Keratinocyte (primary cell): ENCODE measurements around the gene OPN1LW. TPM values are rescaled to one million over a fixed set of nuclear protein-coding genes. Genes with fewer than 3 reads are reported as not detected.

Experiments used
- DNase-seq: peaks from one replicate; pipeline ENCODE4 v3.0.0-alpha.2; 2011; ENCODE audit warnings: low read depth, missing footprints, low spot score
- FAIRE-seq: peaks from 2 replicates; lab custom pipeline; 2011; peaks lifted over from hg19 to GRCh38; lab: Jason Lieb, UNC
- H2AFZ ChIP-seq: 2 replicates; pipeline ENCODE4 v1.6.0; 2012; ENCODE audit warnings: low read length, control low read depth, inconsistent platforms; ENCODE audit not compliant: control insufficient read depth
- H3K27ac ChIP-seq: 2 replicates; pipeline ENCODE4 v1.5.1; 2011; ENCODE audit warnings: low read length; ENCODE audit not compliant: control insufficient read depth, insufficient read depth
- H3K27me3 ChIP-seq: 3 replicates; pipeline ENCODE4 v1.6.0; 2011; ENCODE audit warnings: low read length; ENCODE audit not compliant: control insufficient read depth, insufficient read depth; ENCODE audit errors: extremely low read depth
- H3K36me3 ChIP-seq, 2 experiments: 2 replicates in 1 of 2; 3 replicates in 1 of 2; pipeline ENCODE4 v1.5.1; 2011; ENCODE audit warnings: low read length in 2 of 2, mild to moderate bottlenecking in 1 of 2; ENCODE audit not compliant: control insufficient read depth in 2 of 2, insufficient read depth in 2 of 2; ENCODE audit errors: extremely low read depth in 1 of 2
- H3K4me1 ChIP-seq: 3 replicates; pipeline ENCODE4 v1.5.1; 2011; ENCODE audit warnings: low read length; ENCODE audit not compliant: control insufficient read depth, insufficient read depth; ENCODE audit errors: extremely low read depth
- H3K4me2 ChIP-seq: 3 replicates; pipeline ENCODE4 v1.6.0; 2011; ENCODE audit warnings: low read depth, low read length; ENCODE audit not compliant: control insufficient read depth, insufficient read depth; ENCODE audit errors: extremely low read depth
- H3K4me3 ChIP-seq, 3 experiments: fragments of 200-600 bp in 1 of 3; sonication (generic) in 1 of 3; 2 replicates in 2 of 3; 3 replicates in 1 of 3; pipeline ENCODE4 v1.5.1; 2011 to 2016; ENCODE audit warnings: low read length in 3 of 3, mild to moderate bottlenecking in 3 of 3, control low read depth in 2 of 3, inconsistent platforms in 1 of 3, low read depth in 1 of 3, mixed read lengths in 1 of 3, mixed run types in 1 of 3, moderate library complexity in 1 of 3; ENCODE audit not compliant: control insufficient read depth in 2 of 3, insufficient read depth in 2 of 3; ENCODE audit errors: extremely low read depth in 1 of 3
- H3K79me2 ChIP-seq: 2 replicates; pipeline ENCODE4 v1.6.0; 2012; ENCODE audit warnings: low read length; ENCODE audit not compliant: control insufficient read depth, insufficient read depth
- H3K9ac ChIP-seq: 3 replicates; pipeline ENCODE4 v1.6.0; 2011; ENCODE audit warnings: low read length; ENCODE audit not compliant: control insufficient read depth, insufficient read depth; ENCODE audit errors: extremely low read depth
- H3K9me1 ChIP-seq: 3 replicates; pipeline ENCODE4 v1.6.0; 2011; ENCODE audit warnings: low read length; ENCODE audit not compliant: control insufficient read depth, insufficient read depth; ENCODE audit errors: extremely low read depth
- H3K9me3 ChIP-seq: 2 replicates; pipeline ENCODE4 v1.5.1; 2012; ENCODE audit warnings: low read depth, low read length; ENCODE audit not compliant: control insufficient read depth
- H4K20me1 ChIP-seq: 3 replicates; pipeline ENCODE4 v1.6.0; 2011; ENCODE audit warnings: low read length; ENCODE audit not compliant: control insufficient read depth, insufficient read depth; ENCODE audit errors: extremely low read depth
- EZH2 ChIP-seq: IDR thresholded peaks from one replicate; pipeline ENCODE4 v1.6.1; 2012; ENCODE audit warnings: inconsistent platforms, mild to moderate bottlenecking, low read length, moderate library complexity
- dilution Hi-C: fragments of 300-500 bp; cut with MboI; formaldehyde crosslinking; loops from one replicate; pipeline ENCODE4 v1.7.0; 2020; ENCODE audit warnings: low sequenced_read_pairs; ENCODE audit not compliant: extremely low pct_ligation_motif_present
- polyA plus RNA-seq, 5 experiments: library from polyadenylated mRNA; depleted of rRNA in 3 of 5; stranded (reverse) in 3 of 5; stranded (forward) in 1 of 5; unstranded in 1 of 5; fragments of >200 nt; gene quantifications; 1 replicate in 1 of 5; 2 replicates in 3 of 5; 3 replicates in 1 of 5; pipeline versions ENCODE4 v1.2.1 to v1.2.3, GENCODE V29; 2011 to 2012; ENCODE audit warnings: missing spikeins in 2 of 5, low read depth in 1 of 5, low replicate concordance in 1 of 5
- TF ChIP-seq, protein P1 (sequence below), 3 experiments: IDR thresholded peaks in 1 of 3; conservative IDR thresholded peaks in 1 of 3; optimal IDR thresholded peaks in 1 of 3; 2 replicates in 2 of 3; 3 replicates in 1 of 3; pipeline versions ENCODE3 to v1.5.1; 2011; ENCODE audit warnings: low read length in 3 of 3, mild to moderate bottlenecking in 3 of 3, moderate library complexity in 2 of 3, control low read depth in 1 of 3, inconsistent platforms in 1 of 3; ENCODE audit not compliant: insufficient read depth in 2 of 3; ENCODE audit errors: extremely low read depth in 1 of 3

OPN1LW gene
- polyA plus RNA-seq, 1 donor (not counting 4 experiments of a cell fraction or from before 2014, with no cell fraction given), result not detected

DNA sequence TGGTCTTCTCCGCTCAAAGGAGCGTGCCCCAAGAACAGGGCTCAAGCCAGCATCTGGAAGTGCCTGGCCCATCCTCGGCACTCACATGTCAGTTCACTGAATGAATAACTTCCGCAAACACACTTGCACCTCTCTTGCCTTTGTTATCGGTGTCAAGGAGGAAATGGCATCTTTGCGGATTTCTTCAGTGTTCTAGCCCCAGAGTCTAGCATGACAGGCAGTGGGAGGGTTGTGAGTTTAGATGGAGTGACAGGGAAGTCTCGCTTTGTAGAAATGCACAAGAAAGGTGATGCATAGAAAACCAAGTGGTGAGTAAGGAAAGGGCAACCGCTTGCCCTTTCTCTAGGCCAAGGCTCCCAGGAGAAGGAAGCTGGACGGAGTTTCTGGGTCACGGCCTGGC lies 29.0 kb upstream of the OPN1LW start:
- dilution Hi-C loops, result no loop called here
- Histone ChIP-seq H3K36me3 (no peaks in the 10 kb centered on the region), H2AFZ (no peak overlapping the region), H3K4me1 (no peaks in the 10 kb centered on the region), H3K9me1 (no peaks in the 10 kb centered on the region), H3K9me3 (no peaks in the 10 kb centered on the region), H4K20me1 (no peaks in the 10 kb centered on the region), H3K4me2 (no peak overlapping the region), H3K79me2 (no peaks in the 10 kb centered on the region), H3K4me3 (no peak overlapping the region), H3K27ac (no peak overlapping the region), H3K27me3 (peaks cover 5% of the 10 kb centered on the region), H3K9ac (no peak overlapping the region)
- TF ChIP-seq, protein P1, sequence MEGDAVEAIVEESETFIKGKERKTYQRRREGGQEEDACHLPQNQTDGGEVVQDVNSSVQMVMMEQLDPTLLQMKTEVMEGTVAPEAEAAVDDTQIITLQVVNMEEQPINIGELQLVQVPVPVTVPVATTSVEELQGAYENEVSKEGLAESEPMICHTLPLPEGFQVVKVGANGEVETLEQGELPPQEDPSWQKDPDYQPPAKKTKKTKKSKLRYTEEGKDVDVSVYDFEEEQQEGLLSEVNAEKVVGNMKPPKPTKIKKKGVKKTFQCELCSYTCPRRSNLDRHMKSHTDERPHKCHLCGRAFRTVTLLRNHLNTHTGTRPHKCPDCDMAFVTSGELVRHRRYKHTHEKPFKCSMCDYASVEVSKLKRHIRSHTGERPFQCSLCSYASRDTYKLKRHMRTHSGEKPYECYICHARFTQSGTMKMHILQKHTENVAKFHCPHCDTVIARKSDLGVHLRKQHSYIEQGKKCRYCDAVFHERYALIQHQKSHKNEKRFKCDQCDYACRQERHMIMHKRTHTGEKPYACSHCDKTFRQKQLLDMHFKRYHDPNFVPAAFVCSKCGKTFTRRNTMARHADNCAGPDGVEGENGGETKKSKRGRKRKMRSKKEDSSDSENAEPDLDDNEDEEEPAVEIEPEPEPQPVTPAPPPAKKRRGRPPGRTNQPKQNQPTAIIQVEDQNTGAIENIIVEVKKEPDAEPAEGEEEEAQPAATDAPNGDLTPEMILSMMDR (optimal IDR thresholded peaks at IDR 0.05 in 1 of 3, IDR thresholded peaks at IDR 0.05 in 1 of 3, conservative IDR thresholded peaks at IDR 0.05 in 1 of 3; ENCODE audit: extremely low read depth in 1 of 3, insufficient read depth in 2 of 3, low read length in 3 of 3), result no peak
- TF ChIP-seq EZH2, result no peak
- DNase-seq (no peak), FAIRE-seq (no peak)

GRCh38 chrX:154115750-154116149 lies 28.3 kb upstream of the OPN1LW start:
- Histone ChIP-seq H3K9me3 (no peaks in the 10 kb centered on the region), H4K20me1 (no peaks in the 10 kb centered on the region), H3K9me1 (no peaks in the 10 kb centered on the region), H3K27me3 (peaks cover 5% of the 10 kb centered on the region), H3K27ac (no peak overlapping the region), H3K36me3 (no peaks in the 10 kb centered on the region), H3K4me3 (no peak overlapping the region), H3K4me2 (no peak overlapping the region), H3K9ac (no peak overlapping the region), H2AFZ (no peak overlapping the region), H3K79me2 (no peaks in the 10 kb centered on the region), H3K4me1 (no peaks in the 10 kb centered on the region)
- FAIRE-seq (no peak), DNase-seq (no peak)
- TF ChIP-seq, protein P1 (optimal IDR thresholded peaks at IDR 0.05 in 1 of 3, IDR thresholded peaks at IDR 0.05 in 1 of 3, conservative IDR thresholded peaks at IDR 0.05 in 1 of 3; ENCODE audit: extremely low read depth in 1 of 3, insufficient read depth in 2 of 3, low read length in 3 of 3), result no peak
- TF ChIP-seq EZH2, result no peak
- dilution Hi-C loops, result no loop called here
